CD4-positive, alpha-beta T cell treated with Interleukin-15 for 1 hour (primary cell): ENCODE results near the gene ARHGEF4.
A peak's percentile ranks its signal among the peaks of the same experiment; 100 is the strongest.

ENCODE experiments used
- DNase-seq: peaks from one replicate; pipeline ENCODE4 v3.0.0-alpha.2; 2020

ARHGEF4 gene, protein sequence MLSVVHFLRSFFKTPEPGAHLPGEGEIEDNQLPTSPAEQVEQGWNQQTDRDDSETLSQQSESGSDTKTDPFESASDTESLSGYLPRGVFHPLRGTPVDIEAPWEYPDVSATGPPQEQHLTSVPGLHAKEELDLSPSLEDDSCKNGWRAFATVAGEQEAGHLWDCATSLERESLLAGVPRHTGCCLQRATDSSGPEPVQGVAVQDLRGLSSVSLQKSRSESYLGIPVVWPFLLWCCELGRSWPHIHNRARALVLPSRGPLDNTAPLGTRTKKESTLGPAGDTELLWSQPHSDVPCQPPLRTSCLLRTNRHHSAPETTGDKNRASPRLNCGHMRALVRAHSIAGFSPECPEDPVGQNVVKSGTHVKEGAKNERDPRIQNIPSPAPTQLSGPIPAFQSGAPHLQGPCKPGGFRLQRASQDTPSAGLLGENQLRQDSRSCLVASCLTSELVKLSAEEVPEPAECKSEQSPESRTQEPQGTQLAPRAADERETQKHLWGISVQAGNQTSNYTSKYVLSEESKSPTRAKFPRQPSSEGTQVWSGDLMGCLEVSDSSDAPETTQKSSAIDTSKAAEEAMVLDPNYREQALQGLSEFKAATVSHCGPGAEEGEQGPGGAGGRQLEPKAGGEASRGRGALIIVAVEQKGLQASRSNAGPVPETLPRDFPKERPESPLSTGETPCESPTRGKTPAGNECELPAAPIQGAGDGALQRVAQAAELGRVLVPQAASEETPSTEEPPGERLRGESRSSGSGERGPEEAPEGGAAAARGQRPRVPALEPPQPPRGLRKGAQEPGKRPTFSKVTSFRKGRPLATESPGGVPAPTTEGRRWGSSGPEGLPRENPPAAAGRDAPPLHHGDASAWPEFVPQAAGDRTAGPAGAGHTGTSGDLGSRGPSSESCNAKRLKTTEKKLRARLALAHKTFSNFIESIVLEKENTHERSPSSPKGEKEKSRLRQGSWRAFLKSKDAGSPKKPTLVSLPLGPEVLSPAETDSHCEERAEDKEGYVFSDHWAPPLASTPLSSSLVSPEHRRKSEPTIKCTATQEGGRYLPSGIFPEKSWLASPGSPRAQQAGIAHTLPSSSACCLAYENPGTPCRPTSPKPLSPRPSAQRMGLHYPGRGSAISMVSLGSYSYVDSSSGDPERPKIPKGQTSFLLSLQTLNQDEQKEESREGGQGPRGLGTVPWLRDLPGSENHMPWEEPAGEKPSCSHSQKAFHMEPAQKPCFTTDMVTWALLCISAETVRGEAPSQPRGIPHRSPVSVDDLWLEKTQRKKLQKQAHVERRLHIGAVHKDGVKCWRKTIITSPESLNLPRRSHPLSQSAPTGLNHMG (N-terminal part only)

DNA sequence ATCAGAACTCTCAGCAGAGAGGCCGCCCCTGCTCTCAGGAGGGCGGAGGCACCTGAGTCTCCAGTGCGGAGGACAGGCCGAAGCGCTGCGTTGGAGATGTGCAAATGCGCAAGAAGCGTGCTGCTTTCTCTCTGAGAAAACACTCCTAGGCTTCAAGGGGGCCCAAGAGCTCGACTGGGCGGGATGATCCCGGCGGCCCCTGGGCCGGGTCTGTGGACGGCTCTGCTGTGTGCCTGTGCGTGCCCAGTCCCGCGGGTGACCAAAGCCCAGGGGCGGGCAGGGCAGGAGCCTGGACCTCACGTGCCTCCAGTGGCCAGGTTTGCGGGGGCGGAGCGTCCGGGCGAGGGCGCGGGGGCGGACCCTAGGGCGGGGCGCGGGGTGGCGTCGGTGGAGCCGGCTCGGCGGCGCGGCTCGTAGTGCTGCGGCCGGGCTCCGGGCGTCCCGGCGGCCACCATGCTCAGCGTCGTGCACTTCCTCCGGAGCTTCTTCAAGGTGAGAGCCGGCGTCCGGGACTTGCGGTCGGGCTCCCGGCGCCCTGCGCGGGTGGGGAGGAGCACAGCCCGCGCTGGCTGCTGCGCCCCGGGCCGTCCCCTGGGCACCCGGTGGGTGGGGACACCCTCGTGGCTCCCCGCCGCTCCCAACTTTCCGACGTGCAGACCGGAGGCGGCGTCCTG, at the start of gene ARHGEF4:
TSS of gene ARHGEF4 (plus strand) at position 414 of the 674 bp plus-strand sequence. CDS start at position 454, 40 bp downstream.
- DNase-seq: no peak

GRCh38 chr2:130787841-130788240, 48.9 kb upstream of the ARHGEF4 start:
- DNase-seq: no peak

DNA sequence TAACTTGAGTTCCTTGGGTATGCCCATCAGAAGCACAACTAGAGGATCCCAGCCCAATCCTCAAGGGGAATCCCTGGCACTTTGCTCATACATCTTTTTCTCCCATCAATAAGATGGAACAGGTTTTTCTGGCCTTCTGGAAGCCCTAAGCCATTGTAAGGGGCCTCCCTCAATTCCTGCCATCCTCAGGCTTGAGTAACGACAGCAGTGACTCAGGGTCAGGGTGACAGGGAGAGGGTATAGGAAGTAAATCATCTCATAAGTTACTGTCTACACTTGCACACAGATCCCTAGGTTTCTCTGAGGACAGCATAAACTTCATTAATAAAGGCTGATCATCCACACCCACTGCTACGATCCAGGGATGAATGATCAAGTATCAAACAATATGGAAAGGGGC, 46.4 kb upstream of the ARHGEF4 start:
- DNase-seq: no peak

GRCh38 chr2:130790804-130791616, 45.7 kb upstream of the ARHGEF4 start:
- no peak for DNase-seq

GRCh38 chr2:130791617-130791939, 45.1 kb upstream of the ARHGEF4 start:
- DNase-seq: no peak

DNA sequence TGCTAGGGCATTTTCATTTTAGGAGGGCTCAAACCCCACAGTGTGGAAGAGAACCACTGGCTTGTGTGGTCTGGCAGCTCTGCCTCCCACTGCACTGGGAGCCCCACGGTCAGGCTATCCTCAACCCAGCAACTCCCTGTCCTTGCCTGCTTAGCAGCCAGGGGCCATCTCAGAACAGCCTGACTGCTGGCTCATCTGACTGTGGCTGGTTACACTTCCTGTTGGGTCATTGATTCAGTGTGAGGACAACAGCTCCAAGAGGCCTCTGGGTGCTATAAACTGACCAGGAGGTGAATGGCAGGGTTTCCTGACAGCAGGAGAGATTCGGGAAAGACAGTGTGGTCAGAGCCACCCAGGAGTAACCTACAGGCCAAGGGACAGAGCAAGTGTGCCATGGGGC, 41.3 kb upstream of the ARHGEF4 start:
- DNase-seq: no peak

GRCh38 chr2:130796290-130796689, 40.4 kb upstream of the ARHGEF4 start:
- no peak for DNase-seq

- DNase-seq: peak; percentile 88
Observed at GRCh38 chr2:130797493-130798435, 39.0 kb upstream of the ARHGEF4 start.

- DNase-seq: no peak
Observed at GRCh38 chr2:130798472-130799218, 38.1 kb upstream of the ARHGEF4 start.

DNA sequence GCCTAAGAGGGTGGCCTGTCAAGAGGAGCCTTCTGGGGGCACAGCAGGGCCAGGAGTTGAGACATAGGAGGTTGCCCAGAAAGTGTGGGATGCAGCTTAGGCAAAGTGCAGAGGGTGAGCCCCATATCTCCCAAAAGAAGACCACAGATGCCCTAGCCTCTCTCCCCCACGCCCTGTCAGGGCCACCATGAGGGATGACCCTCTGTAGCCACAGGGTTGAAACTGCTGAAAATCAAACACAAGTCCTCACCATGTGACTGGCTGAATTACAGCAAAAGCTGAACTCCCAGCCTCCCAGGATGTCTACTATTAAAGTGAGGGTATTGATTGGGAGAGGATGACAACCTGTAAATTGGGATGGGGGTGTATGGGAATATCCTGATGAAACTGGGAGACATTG, 37.4 kb upstream of the ARHGEF4 start:
- no peak for DNase-seq

DNA sequence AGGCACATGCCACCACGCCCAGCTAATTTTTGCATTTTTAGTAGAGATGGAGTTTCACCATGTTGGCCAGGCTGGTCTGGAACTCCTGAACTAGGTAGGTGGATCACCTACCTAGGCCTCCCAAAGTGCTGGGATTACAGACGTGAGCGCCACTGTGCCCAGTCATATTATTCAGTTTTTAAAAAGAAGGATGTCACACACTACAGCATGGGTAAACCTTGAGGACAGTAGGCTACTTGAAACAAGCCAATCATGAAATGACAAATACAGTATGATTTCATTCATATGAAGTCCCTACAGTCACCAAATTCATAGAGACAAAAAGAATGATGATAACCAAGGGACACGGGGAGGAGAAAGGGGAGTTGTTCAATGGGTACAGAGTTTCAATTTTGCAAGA, 31.1 kb upstream of the ARHGEF4 start:
- DNase-seq: no peak

GRCh38 chr2:130806370-130806769, 30.3 kb upstream of the ARHGEF4 start:
- DNase-seq: no peak

GRCh38 chr2:130807659-130808385, 28.9 kb upstream of the ARHGEF4 start:
- no peak for DNase-seq

DNA sequence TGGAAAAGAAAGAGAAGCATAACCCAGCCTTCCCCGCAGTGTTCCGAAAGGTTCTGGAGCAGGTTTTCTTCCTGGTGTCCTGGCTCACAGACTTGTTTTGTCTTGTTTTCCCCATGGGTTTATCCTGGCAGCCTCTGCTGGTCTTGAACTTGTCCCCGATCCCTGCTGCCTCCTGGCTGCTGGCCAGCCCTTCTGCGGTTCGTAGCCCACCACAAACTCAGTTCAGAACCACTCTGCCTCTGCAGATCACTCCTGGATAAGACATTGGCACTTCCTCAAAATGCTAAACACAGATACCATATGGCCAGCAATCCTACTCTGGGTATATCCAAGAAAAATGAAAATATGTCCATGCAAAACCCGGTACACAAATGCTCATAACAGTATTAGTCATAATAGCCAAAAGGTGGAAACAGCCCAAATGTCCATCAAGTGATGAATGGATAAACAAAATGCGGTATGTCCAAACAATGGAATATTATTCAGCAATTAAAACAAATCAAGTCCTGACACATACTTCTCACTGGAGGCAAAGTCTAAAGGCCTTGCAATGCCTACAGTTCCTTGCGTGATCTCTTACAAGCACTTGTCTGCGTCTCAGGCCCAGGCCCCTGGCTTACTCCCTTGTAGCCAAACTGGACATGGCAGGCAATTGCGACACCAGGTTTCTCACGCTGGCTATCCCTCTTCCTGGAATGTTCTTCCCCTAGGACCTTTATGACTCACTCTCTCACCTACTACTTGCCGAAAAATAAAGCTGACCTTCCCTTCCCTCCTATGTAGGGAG, 28.0 kb upstream of the ARHGEF4 start:
- no peak for DNase-seq

DNA sequence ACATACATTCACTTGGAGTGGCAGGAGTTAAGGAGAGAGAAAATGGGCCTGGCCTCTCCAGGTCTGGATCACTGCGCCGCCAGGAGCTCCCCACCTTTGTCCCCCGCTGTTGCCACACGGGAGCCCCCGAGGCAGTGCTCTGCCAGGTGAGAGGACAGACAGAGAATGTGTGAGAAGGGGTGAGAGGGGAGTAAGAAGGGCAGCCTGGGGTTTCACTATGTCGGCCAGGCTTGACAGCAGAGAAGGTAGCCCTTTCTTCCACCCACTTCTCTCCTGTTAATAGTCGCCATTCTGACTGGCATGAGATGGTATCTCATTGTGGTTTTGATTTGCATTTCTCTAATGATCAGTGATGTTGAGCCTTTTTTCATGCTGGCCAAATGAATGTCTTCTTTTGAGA, 26.2 kb upstream of the ARHGEF4 start:
- DNase-seq: no peak

GRCh38 chr2:130813722-130814121, 23.0 kb upstream of the ARHGEF4 start:
- no peak for DNase-seq

GRCh38 chr2:130814931-130815680, 21.6 kb upstream of the ARHGEF4 start:
- no peak for DNase-seq
